Adrenal gland (tissue), 12 donors: ENCODE results near the gene ALDH5A1. TPM values are rescaled to one million over a fixed set of nuclear protein-coding genes. Genes with fewer than 3 reads are reported as not detected.

Experiments used
- DNase-seq, 7 donors: peaks; one replicate each; pipeline ENCODE4 v3.0.0-alpha.2; 2019 to 2020
- H3K27ac ChIP-seq, 5 donors: fragments of 200-600 bp; sonication (generic) in 4 of 5; 1 replicate in 3 of 5; 2 replicates in 2 of 5; pipeline versions ENCODE4 v1.5.1 to v1.8.0; 2016 to 2020; ENCODE audit warnings: mild to moderate bottlenecking in 1 of 5
- H3K27me3 ChIP-seq: fragments of 200-600 bp; 2 replicates; pipeline ENCODE4 v1.8.0; 2021
- H3K36me3 ChIP-seq, 2 donors: fragments of 200-600 bp; replicated peaks in 1 of 2; 1 replicate in 1 of 2; 2 replicates in 1 of 2; pipeline versions ENCODE4 v1.5.1 to v1.8.0; 2018 to 2022
- H3K4me1 ChIP-seq, 2 donors: fragments of 200-600 bp; replicated peaks in 1 of 2; 1 replicate in 1 of 2; 2 replicates in 1 of 2; pipeline versions ENCODE4 v1.5.1 to v1.8.0; 2018 to 2021
- H3K4me3 ChIP-seq, 4 donors: fragments of 200-600 bp; sonication (generic) in 3 of 4; one replicate each; pipeline ENCODE4 v1.5.1; 2016 to 2018
- H3K9me3 ChIP-seq, 3 donors: fragments of 200-600 bp; sonication (generic) in 1 of 3; replicated peaks in 1 of 3; 1 replicate in 2 of 3; 2 replicates in 1 of 3; pipeline versions ENCODE4 v1.5.1 to v1.8.0; 2016 to 2021
- POLR2A ChIP-seq, 2 donors: fragments of 450-650 bp; IDR thresholded peaks; one replicate each; pipeline ENCODE4 v1.6.1; 2017; ENCODE audit warnings: antibody characterized with exemption in 2 of 2, mild to moderate bottlenecking in 2 of 2, moderate library complexity in 1 of 2
- WGBS, 4 donors: extraction: QIAGEN DNeasy Blood & Tissue Kit in 2 of 4; methylation state at CpG; one replicate each; pipeline versions ENCODE4 v1.1.5 to v1.1.7; 2013 to 2017; 5-methylcytosine and 5-hydroxymethylcytosine counted together
- intact Hi-C, 2 donors: fragments of 100-400 bp; cut with DNase I; formaldehyde crosslinking; loops; one replicate each; pipeline versions ENCODE4 v1.14.1 to v1.15.0; 2022 to 2023
- polyA plus RNA-seq, 3 donors: library from polyadenylated mRNA; stranded (reverse); fragments of 200-250 nt in 2 of 3; fragments of 350-450 nt in 1 of 3; fragmentation: Illumina TruSeq in 1 of 3; extraction: RNeasy Lipid Tissue Mini Kit (QIAGEN cat#74804) in 1 of 3; gene quantifications; one replicate each; pipeline ENCODE4 v1.2.3, GENCODE V29; 2013 to 2014
- total RNA-seq, 9 donors: library from RNA; depleted of rRNA in 4 of 9; stranded (reverse); fragments of >200 nt in 4 of 9; fragments of 120-200 nt in 1 of 9; fragmentation: NEBNext Ultra II Directional in 1 of 9; extraction: Animal tissue kit (Norgen Biotek cat#: 25700) in 1 of 9; gene quantifications; one replicate each; pipeline versions ENCODE4 v1.1.0 to v1.2.4, GENCODE V29; 2013 to 2023
- TF ChIP-seq, protein P1 (sequence below), 6 experiments: fragments of 450-650 bp in 4 of 6; fragments of 200-600 bp in 2 of 6; sonication (generic) in 1 of 6; IDR thresholded peaks; 1 replicate in 5 of 6; 2 replicates in 1 of 6; pipeline versions ENCODE4 v1.5.1 to v1.8.0; 2016 to 2021; ENCODE audit warnings: antibody characterized with exemption in 6 of 6, mild to moderate bottlenecking in 2 of 6, moderate library complexity in 1 of 6
- donor health status: healthy with polysubstance abuse.
- donor health status: Bipolar disorder and iron deficiency.
- donor health status: DM: yes; HTN: yes; CAD: no.
- donor health status: DM: no; HTN: no; CAD: no.
- donor health status: DM: no; HTN: no; CAD: no.
- donor health status: DM: yes; HTN: yes; CAD: no.

ALDH5A1 gene
- total and polyA plus RNA-seq, 12 donors, result 3.2 to 23.1 (median 10.5) TPM

DNA sequence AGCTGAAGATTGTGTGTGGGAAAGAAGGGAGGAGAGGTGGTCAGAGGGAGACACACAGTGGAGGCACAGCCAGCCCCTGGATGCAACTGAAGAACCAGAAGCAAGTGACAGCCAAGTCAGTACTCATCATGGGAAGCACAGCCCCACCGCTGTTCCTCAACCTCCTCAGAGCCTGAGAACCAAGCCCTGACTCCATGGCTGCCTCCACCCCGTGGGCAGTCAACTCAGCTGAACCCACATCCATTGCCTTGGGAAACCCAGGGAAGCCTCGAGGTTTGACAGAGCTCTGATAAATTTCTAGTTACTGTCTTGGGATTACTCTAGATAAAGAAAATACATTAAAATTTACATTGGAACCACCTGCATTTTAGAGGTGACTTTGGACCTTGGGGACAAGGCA lies 29.6 kb downstream of the ALDH5A1 start:
- no peak for DNase-seq
- Histone ChIP-seq H3K4me3 (no peak overlapping the region), H3K27me3 (no peaks in the 10 kb centered on the region), H3K27ac (no peak overlapping the region), H3K36me3 (no peaks in the 10 kb centered on the region), H3K9me3 (no peaks in the 10 kb centered on the region), H3K4me1 (no peaks in the 10 kb centered on the region)
- TF ChIP-seq POLR2A (IDR thresholded peaks at IDR 0.05), result no peak
- TF ChIP-seq, protein P1, sequence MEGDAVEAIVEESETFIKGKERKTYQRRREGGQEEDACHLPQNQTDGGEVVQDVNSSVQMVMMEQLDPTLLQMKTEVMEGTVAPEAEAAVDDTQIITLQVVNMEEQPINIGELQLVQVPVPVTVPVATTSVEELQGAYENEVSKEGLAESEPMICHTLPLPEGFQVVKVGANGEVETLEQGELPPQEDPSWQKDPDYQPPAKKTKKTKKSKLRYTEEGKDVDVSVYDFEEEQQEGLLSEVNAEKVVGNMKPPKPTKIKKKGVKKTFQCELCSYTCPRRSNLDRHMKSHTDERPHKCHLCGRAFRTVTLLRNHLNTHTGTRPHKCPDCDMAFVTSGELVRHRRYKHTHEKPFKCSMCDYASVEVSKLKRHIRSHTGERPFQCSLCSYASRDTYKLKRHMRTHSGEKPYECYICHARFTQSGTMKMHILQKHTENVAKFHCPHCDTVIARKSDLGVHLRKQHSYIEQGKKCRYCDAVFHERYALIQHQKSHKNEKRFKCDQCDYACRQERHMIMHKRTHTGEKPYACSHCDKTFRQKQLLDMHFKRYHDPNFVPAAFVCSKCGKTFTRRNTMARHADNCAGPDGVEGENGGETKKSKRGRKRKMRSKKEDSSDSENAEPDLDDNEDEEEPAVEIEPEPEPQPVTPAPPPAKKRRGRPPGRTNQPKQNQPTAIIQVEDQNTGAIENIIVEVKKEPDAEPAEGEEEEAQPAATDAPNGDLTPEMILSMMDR (IDR thresholded peaks at IDR 0.05), result no peak
- 76 to 91% (median 78%) methylated on average over 3 of the region's 3 CpGs for WGBS, 4 donors
- intact Hi-C loops, result no loop called here

DNA sequence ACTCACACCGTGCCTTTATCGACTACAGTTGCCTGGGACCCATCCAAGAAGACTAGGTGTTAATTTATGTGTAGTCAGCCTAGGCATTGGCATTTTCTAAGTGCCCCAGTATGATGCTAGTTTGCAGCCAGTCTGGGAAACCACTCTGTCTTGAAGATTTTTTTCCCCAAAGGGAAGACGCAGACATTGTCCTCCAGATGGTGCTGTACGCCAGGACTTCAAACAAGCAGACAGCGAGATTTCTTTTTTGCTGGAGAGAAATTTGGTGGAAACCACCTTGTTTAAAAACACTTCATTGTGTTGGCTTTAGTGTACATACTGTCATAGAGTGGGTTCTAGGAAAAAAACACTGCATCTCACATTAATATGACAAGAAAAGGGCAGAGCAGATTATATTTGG lies 30.0 kb downstream of the ALDH5A1 start:
- no peak for DNase-seq
- Histone ChIP-seq H3K9me3 (no peaks in the 10 kb centered on the region), H3K4me1 (no peaks in the 10 kb centered on the region), H3K27me3 (no peaks in the 10 kb centered on the region), H3K36me3 (no peaks in the 10 kb centered on the region), H3K27ac (no peak overlapping the region), H3K4me3 (no peak overlapping the region)
- intact Hi-C loops, result no loop called here
- TF ChIP-seq, protein P1 (IDR thresholded peaks at IDR 0.05), result peak in 3 of 6 experiments; percentile 10 to 16 (median 15)
- no peak for TF ChIP-seq POLR2A (IDR thresholded peaks at IDR 0.05)
- 58 to 77% (median 62%) methylated on average over 5 of the region's 5 CpGs for WGBS, 4 donors

DNA sequence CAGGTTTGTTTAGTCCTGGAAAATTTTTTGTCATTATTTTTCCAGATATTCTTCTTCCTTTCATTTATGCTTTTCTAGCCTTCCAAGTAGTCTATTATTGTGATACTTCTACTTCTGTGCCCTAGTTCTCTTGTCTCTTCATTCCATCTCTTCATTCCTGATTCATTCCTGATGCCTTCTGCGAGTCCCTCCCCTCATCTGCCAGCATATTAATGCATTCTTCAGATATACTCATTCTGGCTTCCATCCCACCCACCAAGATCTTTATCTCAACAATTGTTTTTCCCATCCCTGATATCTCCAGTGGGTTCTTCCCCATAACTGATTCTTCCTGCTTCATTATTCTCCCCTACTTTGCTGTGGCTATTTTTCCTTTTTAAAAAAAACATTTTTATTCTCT lies 35.2 kb downstream of the ALDH5A1 start:
- Histone ChIP-seq H3K4me3 (no peak overlapping the region), H3K4me1 (no peaks in the 10 kb centered on the region), H3K27me3 (no peaks in the 10 kb centered on the region), H3K9me3 (no peaks in the 10 kb centered on the region), H3K27ac (no peak overlapping the region), H3K36me3 (peaks cover 0 to 4% of the 10 kb centered on the region in 2 donors)
- intact Hi-C loops, result no loop called here
- no peak for DNase-seq
- 89 to 100% (median 94%) methylated on average over 1 of the region's 1 CpG for WGBS, 4 donors
- TF ChIP-seq, protein P1 (IDR thresholded peaks at IDR 0.05), result no peak
- TF ChIP-seq POLR2A (IDR thresholded peaks at IDR 0.05), result no peak

- TF ChIP-seq POLR2A (IDR thresholded peaks at IDR 0.05), result no peak
- TF ChIP-seq, protein P1 (IDR thresholded peaks at IDR 0.05), result no peak
- Histone ChIP-seq H3K27me3 (no peaks in the 10 kb centered on the region), H3K4me1 (no peaks in the 10 kb centered on the region), H3K4me3 (no peak overlapping the region), H3K9me3 (no peaks in the 10 kb centered on the region), H3K27ac (no peak overlapping the region), H3K36me3 (peaks cover 0 to 4% of the 10 kb centered on the region in 2 donors)
- intact Hi-C loops, result no loop called here
- 92 to 99% (median 95%) methylated on average over 5 of the region's 5 CpGs for WGBS, 4 donors
- DNase-seq, result no peak
Measured at GRCh38 chr6:24534329-24534728, 39.6 kb downstream of the ALDH5A1 start.
